ENCODE measurements around the gene DOK7.

Gene DOK7

DNA sequence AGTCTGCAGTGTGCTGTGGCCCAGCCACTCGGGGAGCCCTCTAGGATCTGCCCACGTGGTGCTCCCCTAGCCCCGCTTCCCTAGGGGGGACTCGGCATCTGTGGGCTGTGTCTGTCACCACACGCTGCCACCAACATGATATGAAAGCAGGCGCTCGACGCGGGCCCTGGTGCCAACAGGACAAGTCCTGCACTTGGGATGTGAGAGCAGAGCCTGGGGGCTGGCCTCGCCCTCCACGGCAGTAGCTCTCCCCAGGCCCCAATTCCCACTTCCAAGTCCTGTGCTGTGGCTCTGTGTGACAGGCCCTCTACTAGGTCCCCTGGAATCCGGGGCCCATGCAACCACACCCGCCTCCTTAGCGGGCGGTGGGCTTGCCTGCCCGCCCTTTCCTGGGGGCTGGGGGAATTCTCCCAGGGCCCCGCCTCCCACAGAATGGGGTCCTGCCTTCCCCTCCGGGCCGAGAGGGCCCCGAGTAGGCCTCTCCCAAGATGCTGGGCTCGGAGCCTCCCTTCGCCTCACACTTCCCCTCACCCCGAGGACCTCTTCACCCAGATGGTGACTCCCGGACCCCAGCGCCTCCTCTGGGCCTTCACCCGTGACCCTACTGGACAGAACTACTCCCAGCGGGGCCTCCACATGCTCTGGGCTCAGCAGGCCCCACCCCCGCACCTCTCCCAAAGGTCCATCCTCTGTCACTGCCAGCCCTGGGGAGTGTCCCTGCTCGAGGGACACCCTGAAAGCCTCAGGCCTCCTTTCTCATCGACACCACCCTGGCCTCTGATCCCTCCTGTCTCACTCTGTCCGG, 57.9 kb downstream of the DOK7 start:
- TF ChIP-seq, protein P1, sequence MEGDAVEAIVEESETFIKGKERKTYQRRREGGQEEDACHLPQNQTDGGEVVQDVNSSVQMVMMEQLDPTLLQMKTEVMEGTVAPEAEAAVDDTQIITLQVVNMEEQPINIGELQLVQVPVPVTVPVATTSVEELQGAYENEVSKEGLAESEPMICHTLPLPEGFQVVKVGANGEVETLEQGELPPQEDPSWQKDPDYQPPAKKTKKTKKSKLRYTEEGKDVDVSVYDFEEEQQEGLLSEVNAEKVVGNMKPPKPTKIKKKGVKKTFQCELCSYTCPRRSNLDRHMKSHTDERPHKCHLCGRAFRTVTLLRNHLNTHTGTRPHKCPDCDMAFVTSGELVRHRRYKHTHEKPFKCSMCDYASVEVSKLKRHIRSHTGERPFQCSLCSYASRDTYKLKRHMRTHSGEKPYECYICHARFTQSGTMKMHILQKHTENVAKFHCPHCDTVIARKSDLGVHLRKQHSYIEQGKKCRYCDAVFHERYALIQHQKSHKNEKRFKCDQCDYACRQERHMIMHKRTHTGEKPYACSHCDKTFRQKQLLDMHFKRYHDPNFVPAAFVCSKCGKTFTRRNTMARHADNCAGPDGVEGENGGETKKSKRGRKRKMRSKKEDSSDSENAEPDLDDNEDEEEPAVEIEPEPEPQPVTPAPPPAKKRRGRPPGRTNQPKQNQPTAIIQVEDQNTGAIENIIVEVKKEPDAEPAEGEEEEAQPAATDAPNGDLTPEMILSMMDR (IDR thresholded peaks at IDR 0.05; ENCODE audit: low read depth, low read length, missing control alignments), result no peak
- no peak overlapping the region for H3K4me3 ChIP-seq (ENCODE audit: low read depth, low read length)
- DNase-seq (ENCODE audit: low read depth), result no peak

GRCh38 chr4:3521621-3522325, 58.7 kb downstream of the DOK7 start:
- TF ChIP-seq, protein P1 (IDR thresholded peaks at IDR 0.05; ENCODE audit: low read depth, low read length, missing control alignments), result no peak
- no peak overlapping the region for H3K4me3 ChIP-seq (ENCODE audit: low read depth, low read length)
- no peak for DNase-seq (ENCODE audit: low read depth)

- TF ChIP-seq, protein P1 (IDR thresholded peaks at IDR 0.05; ENCODE audit: low read depth, low read length, missing control alignments), result no peak
- H3K4me3 ChIP-seq (ENCODE audit: low read depth, low read length), result no peak overlapping the region
These were observed 59.2 kb downstream of the DOK7 start for GRCh38 chr4:3522326-3522640.

GRCh38 chr4:3522651-3523050, 59.5 kb downstream of the DOK7 start:
- TF ChIP-seq, protein P1 (IDR thresholded peaks at IDR 0.05; ENCODE audit: low read depth, low read length, missing control alignments), result no peak
- H3K4me3 ChIP-seq (ENCODE audit: low read depth, low read length), result no peak overlapping the region
- DNase-seq (ENCODE audit: low read depth), result no peak

More at GRCh38 chr4:3522326-3522640, 59.2 kb downstream of the DOK7 start:
- no peak for DNase-seq (ENCODE audit: low read depth)

DNA sequence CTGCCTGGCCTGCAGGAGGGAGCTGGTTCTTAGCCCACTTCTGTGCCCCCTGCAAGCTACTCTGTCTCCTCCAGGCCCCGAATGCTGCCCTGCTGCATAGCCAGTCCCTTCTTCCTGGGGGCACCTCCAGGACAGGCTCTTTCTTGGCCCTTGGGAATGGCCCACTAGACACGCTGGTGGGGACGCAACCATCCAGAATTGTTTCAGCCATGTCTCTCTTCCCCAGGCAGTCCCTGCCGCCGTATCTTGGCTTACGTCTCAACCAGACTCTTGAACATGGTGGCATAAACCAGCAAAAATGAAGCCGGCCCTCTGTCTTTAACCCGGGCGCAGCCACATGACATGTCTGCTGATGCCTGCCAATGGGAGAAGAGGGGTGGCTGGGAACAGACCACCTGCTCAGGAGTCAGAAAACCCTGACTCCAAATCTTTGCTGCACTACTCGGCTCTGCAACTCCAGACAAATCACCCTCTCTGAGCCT, 60.1 kb downstream of the DOK7 start:
- no peak overlapping the region for H3K4me3 ChIP-seq (ENCODE audit: low read depth, low read length)
- TF ChIP-seq, protein P1 (IDR thresholded peaks at IDR 0.05; ENCODE audit: low read depth, low read length, missing control alignments), result no peak
- no peak for DNase-seq (ENCODE audit: low read depth)

DNA sequence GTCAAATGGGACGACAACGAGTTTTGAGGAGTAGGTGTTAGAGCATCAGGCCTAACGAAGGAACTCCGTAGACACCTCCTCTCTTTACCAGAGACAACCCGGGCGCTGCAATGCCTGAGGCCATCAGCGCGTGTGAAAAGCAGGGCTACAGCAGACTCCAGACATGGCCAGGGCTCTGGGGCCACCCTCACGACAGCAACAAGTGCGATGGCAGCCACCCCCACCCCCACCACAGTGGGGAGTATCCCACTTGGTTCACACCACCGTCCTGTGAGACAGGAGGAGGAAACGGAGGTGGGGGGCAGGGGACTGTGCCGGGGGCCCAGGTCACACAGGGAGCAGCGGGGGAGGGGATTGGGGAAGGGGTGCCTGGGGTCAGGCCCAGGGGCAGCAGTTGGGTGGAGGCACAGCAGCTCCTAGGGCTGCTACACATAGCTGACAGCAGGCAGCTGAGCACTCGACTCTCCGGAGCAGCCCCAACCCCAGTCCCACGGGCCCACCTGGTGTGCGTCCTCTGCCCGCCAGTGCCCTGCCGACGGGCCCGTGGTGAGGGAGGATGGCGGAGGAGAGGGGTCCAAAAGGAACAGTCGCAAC, 60.6 kb downstream of the DOK7 start:
- TF ChIP-seq, protein P1 (IDR thresholded peaks at IDR 0.05; ENCODE audit: low read depth, low read length, missing control alignments), result no peak
- no peak overlapping the region for H3K4me3 ChIP-seq (ENCODE audit: low read depth, low read length)

More for the DNA sequence above, 60.6 kb downstream of the DOK7 start:
- DNase-seq (ENCODE audit: low read depth), result no peak

Measured in GM12864 (cell line).